Skeletal muscle satellite cell (primary cell): ENCODE data around the gene RNF207.
"Not testable (repeated sequence)": the region's sequence is repeated elsewhere in the genome, so short reads cannot be mapped to it uniquely, and the experiment has no call there.

Source experiments
- H3K27me3 ChIP-seq: 2 replicates; pipeline ENCODE4 v1.7.0; 2013; ENCODE audit warnings: low read length; ENCODE audit not compliant: control insufficient read depth, insufficient read depth
- H3K36me3 ChIP-seq: 2 replicates; pipeline ENCODE4 v1.7.0; 2013; ENCODE audit warnings: mild to moderate bottlenecking, control low read depth, low read length; ENCODE audit not compliant: insufficient read depth
- H3K4me1 ChIP-seq: 2 replicates; pipeline ENCODE4 v1.7.0; 2013; ENCODE audit warnings: low read length; ENCODE audit not compliant: control insufficient read depth, insufficient read depth
- H3K4me2 ChIP-seq: 2 replicates; pipeline ENCODE4 v1.7.0; 2013; ENCODE audit warnings: mild to moderate bottlenecking, low read length
- H3K4me3 ChIP-seq: 2 replicates; pipeline ENCODE4 v1.7.0; 2013; ENCODE audit warnings: low read length
- H3K9ac ChIP-seq: 2 replicates; pipeline ENCODE4 v1.7.0; 2013; ENCODE audit warnings: mild to moderate bottlenecking, low read depth, low read length, moderate library complexity
- H3K9me3 ChIP-seq: replicated peaks from 2 replicates; pipeline ENCODE4 v1.7.0; 2013; ENCODE audit warnings: mild to moderate bottlenecking, control low read depth, low read length

RNF207 gene

DNA sequence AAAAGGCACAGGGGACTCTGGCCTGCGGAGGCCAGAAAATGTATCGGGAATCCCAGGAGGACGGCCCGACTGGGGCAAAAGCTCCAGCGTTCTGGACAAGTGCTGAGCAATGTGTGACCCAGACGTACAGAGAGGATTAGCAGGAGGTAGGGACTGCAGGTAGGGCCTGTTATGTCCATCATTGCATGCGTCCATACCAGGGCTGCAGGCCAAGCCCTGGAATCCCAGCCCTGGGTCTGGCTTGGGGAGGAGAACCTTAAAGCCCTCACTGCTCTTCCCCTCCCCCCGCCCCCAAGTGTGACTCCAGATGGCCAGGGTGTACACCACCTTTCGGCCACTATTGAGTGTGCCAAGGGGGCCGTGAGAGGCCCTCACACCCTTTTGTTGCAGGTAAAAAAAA lies 2.0 kb downstream of the RNF207 start:
- Histone ChIP-seq H3K9me3 (no peaks in the 10 kb centered on the region), H3K4me1 (peaks cover 22% of the 10 kb centered on the region), H3K4me3 (no peak overlapping the region), H3K4me2 (no peak overlapping the region), H3K9ac (no peak overlapping the region), H3K27me3 (peaks cover 11% of the 10 kb centered on the region), H3K36me3 (no peaks in the 10 kb centered on the region)

GRCh38 chr1:6208723-6209660 lies 3.1 kb downstream of the RNF207 start:
- H3K4me1 ChIP-seq, result peaks cover 22% of the 10 kb centered on the region
- H3K27me3 ChIP-seq, result peaks cover 11% of the 10 kb centered on the region
- H3K9ac ChIP-seq, result peak overlapping the region; percentile 14
- H3K36me3 ChIP-seq, result no peaks in the 10 kb centered on the region
- H3K9me3 ChIP-seq, result no peaks in the 10 kb centered on the region
- H3K4me3 ChIP-seq, result peak overlapping the region; percentile 68
- H3K4me2 ChIP-seq, result peak overlapping the region; percentile 88

DNA sequence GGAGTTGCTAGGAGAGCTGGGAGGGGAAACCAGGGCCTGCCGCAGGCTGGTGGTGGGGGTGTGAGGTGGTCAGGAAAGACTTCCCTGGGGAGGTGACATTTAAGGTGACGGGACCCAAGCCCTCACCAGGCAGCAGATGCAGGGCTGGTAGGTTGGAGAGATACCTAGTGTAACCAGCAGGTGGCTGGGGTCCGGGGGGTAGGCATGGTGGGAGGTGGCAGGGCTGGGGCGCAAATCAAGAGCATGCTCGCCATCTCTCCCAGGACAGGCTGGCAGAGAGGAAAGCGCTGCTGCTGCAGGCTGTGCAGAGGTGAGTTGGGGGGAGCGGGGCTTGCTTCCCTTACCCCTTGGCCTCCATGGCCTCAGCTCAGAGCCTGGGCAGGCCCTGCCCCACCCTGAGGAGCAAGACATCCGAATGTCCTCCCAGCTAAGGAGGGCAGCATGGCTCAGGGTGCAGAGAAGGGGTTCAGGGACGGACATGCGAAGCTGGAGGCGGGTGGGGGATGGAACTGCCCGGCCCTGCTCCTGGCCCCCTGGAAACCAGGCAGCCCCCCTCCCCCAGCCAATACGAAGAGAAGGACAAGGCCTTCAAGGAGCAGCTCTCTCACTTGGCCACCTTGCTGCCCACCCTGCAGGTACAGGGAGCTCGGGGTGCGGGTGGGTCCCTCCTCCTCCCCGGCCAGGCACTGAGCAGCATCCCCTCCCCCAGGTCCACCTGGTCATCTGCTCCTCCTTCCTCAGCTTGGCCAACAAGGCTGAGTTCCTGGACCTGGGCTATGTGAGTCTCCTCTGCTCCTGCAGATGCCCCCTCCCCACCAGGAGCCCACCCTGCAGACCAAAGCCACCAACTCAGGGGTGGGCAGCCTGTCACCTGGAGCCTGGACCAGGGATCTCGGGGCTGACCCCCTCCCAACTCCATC lies 4.0 kb downstream of the RNF207 start:
- Histone ChIP-seq H3K9me3 (no peaks in the 10 kb centered on the region), H3K27me3 (peaks cover 11% of the 10 kb centered on the region), H3K4me2 (peak overlapping the region; percentile 88), H3K4me3 (peak overlapping the region; percentile 68), H3K4me1 (peaks cover 20% of the 10 kb centered on the region), H3K9ac (peak overlapping the region; percentile 14), H3K36me3 (no peaks in the 10 kb centered on the region)

- Histone ChIP-seq H3K4me2 (no peak overlapping the region), H3K9me3 (no peaks in the 10 kb centered on the region), H3K27me3 (peaks cover 8% of the 10 kb centered on the region), H3K36me3 (no peaks in the 10 kb centered on the region), H3K4me3 (no peak overlapping the region), H3K4me1 (peaks cover 14% of the 10 kb centered on the region), H3K9ac (no peak overlapping the region)
Observed at GRCh38 chr1:6210591-6211355, 4.9 kb downstream of the RNF207 start.

DNA sequence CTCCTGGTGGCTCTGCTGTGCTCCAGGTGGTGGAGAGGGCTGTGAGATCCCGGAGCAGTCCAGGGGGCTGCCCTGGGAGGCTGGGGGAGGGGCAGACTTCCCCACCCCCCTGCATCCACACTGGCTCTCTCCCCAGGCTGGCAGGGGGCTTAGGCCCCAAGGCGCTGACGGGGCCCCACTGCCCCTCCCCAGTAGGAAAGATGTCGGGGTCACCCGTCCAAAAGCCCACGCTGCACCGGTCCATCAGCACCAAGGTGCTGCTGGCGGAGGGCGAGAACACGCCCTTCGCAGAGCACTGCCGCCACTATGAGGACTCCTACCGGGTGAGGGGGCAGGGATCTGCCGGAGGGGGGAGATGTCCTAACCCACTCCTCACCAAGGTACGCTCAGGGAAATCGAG lies 5.8 kb downstream of the RNF207 start:
- Histone ChIP-seq H3K4me2 (no peak overlapping the region), H3K4me3 (no peak overlapping the region), H3K4me1 (peaks cover 8% of the 10 kb centered on the region), H3K27me3 (peaks cover 3% of the 10 kb centered on the region), H3K9ac (no peak overlapping the region), H3K9me3 (no peaks in the 10 kb centered on the region), H3K36me3 (no peaks in the 10 kb centered on the region)

DNA sequence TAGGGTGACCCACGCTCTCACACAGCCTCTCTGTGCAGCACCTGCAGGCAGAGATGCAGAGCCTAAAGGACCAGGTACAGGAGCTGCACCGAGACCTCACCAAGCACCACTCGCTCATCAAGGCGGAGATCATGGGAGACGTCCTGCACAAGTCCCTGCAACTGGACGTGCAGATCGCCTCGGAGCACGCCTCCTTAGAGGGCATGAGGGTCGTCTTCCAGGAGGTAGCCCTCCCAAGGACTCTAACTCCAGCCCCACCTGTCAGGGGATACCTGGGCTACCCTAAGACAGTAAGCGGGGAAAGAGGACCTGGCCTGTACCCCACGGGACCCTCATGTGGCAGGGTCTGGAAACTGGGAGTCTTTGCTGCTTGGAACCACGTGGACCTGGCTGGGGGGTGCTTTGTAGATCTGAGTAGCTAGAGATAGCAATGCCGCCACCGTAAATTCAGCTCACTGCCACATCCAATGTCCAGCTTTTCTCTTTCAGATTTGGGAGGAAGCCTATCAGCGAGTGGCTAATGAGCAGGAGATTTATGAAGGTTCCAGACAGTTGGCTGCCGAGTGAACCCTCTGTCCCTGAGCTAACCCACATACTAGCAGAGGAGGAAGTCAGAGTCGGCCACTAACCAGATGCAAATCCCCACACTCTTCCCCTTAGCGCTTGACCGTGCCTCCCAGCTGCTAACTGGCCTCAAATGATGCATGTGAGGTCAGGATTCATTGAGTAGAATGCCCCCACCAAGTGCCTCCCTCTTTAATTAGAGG lies 6.5 kb downstream of the RNF207 start:
- Histone ChIP-seq H3K9me3 (no peaks in the 10 kb centered on the region), H3K36me3 (no peaks in the 10 kb centered on the region), H3K27me3 (no peaks in the 10 kb centered on the region), H3K4me1 (peaks cover 8% of the 10 kb centered on the region), H3K9ac (no peak overlapping the region), H3K4me2 (no peak overlapping the region), H3K4me3 (no peak overlapping the region)

DNA sequence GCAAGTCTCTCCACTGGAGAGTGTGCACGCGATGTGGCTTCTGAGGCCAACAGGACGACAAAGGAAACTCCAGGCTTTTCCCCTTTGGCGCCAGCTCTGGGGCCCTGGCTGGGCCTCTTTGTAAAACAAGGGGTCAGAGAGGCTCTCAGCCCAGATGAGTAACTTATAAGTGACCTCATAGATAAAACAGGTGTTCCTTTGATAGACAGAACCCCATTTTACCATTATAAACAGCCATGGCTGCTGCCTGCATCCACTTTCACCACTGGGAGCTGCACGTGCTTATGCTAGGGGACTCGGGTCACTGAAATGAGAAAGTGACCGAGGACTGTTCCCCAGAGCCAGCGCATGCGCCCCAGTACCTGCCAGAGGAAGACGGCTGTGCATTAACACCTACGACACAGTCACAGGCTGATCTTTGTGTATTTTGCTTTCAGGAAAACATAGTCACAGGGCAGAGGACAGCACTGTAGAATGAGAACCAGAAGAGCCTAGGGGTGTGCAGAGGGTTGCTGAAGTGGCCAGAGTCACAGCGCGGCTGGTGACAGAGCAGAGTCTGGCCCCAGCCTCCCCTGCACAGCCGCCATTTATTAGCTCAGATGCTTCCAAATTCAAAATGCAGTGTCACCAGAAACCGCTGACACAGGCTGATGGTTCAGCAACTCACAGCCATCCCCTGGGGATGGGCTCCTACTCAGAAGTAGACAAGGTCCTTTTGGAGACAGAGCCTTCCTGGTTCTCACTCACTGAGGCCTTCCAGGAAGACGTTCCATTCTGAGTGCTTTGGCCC lies 12.7 kb downstream of the RNF207 start:
- Histone ChIP-seq H3K4me2 (no peak overlapping the region), H3K36me3 (peaks cover 15% of the 10 kb centered on the region), H3K4me1 (peaks cover 4% of the 10 kb centered on the region), H3K27me3 (no peaks in the 10 kb centered on the region), H3K9me3 (no peaks in the 10 kb centered on the region), H3K9ac (no peak overlapping the region), H3K4me3 (no peak overlapping the region)

- H3K9ac ChIP-seq, H3K4me2 ChIP-seq, H3K27me3 ChIP-seq, H3K4me3 ChIP-seq, H3K9me3 ChIP-seq, H3K4me1 ChIP-seq: not testable (repeated sequence)
- peaks cover 26% of the 10 kb centered on the region for H3K36me3 ChIP-seq
Observed at GRCh38 chr1:6219641-6220040, 13.7 kb downstream of the RNF207 start.

DNA sequence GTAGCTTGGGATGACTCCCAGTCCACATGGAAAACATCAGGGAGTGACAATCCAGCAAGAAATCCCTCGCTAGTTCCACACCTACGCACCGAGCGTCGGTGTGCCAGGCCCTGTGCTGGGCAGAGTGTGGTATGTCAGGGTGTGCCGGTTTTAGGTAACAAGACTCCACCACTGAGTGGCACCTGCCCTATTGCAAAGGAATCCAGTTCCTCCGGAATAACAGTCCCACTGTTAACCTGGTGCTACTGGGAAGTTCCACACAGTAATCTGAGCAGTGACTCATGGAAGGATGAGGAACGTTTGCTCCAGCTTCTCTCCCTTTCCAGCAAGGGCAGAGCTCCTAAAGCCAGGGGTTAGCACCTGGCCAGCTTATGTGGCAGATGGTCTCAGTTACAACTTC lies 14.3 kb downstream of the RNF207 start:
- Histone ChIP-seq H3K9ac (no peak overlapping the region), H3K4me3 (no peak overlapping the region), H3K9me3 (no peaks in the 10 kb centered on the region), H3K36me3 (peaks cover 27% of the 10 kb centered on the region), H3K4me2 (no peak overlapping the region), H3K4me1 (peaks cover 4% of the 10 kb centered on the region), H3K27me3 (no peaks in the 10 kb centered on the region)

- Histone ChIP-seq H3K9me3 (no peaks in the 10 kb centered on the region), H3K4me2 (no peak overlapping the region), H3K27me3 (no peaks in the 10 kb centered on the region), H3K36me3 (peaks cover 27% of the 10 kb centered on the region), H3K4me3 (no peak overlapping the region), H3K9ac (no peak overlapping the region), H3K4me1 (peaks cover 4% of the 10 kb centered on the region)
Observed at GRCh38 chr1:6221210-6221784, 15.4 kb downstream of the RNF207 start.
